Measurements from ENCODE around the gene DOCK3. TPM values are rescaled to one million over a fixed set of nuclear protein-coding genes. Genes with fewer than 3 reads are reported as not detected.
A peak's percentile ranks its signal among the peaks of the same experiment; 100 is the strongest.

Gene DOCK3
- total and polyA plus RNA-seq, 2 of the 4 experiments (the other 2 are of a cell fraction): under 0.01 to 0.12 TPM

- WGBS, 2 experiments (ENCODE audit: extremely low coverage in 2 of 2, insufficient read length in 1 of 2): no CpG with 5 or more reads among the region's 3 CpGs
- Histone ChIP-seq H3K27me3 (ENCODE audit: control insufficient read depth, insufficient read depth, low read length) (peaks cover 3% of the 10 kb centered on the region; the same call in 1 of the 2 replicates), H2BK5ac (ENCODE audit: low read depth, low read length, poor library complexity, severe bottlenecking) (no peak overlapping the region), H4K8ac (ENCODE audit: low read depth in 2 of 2, low read length in 2 of 2) (no peak overlapping the region), H3K79me1 (ENCODE audit: low read depth in 1 of 2, low read length in 2 of 2) (no peaks in the 10 kb centered on the region), H3K4ac (ENCODE audit: low read depth, low read length) (no peak overlapping the region), H4K91ac (ENCODE audit: insufficient read depth, low read depth, low read length) (no peak overlapping the region), H3K23ac (ENCODE audit: low read depth, low read length) (no peak overlapping the region), H3K4me3 (ENCODE audit: insufficient read depth, low read depth, low read length) (no peak overlapping the region), H4K20me1 (ENCODE audit: insufficient read depth, low read length) (no peaks in the 10 kb centered on the region; the same call in 1 of the 2 replicates), H3K4me1 (ENCODE audit: control insufficient read depth, insufficient read depth, low read length) (no peaks in the 10 kb centered on the region), H3K9me3 (ENCODE audit: control insufficient read depth, insufficient read depth, low read length) (no peaks in the 10 kb centered on the region), H3K14ac (replicated peaks; ENCODE audit: low read depth, low read length) (no peak overlapping the region), H2AFZ (replicated peaks; ENCODE audit: low read length, poor library complexity) (no peak overlapping the region), H4K5ac (ENCODE audit: low read depth, low read length) (no peak overlapping the region), H2BK20ac (ENCODE audit: low read depth, low read length) (no peak overlapping the region), H3K27ac (ENCODE audit: insufficient read depth, low read length) (no peak overlapping the region), H3K9ac (ENCODE audit: low read depth, low read length) (no peak overlapping the region), H3K56ac (ENCODE audit: extremely low read depth, insufficient read depth, low read length) (no peak overlapping the region), H3K4me2 (ENCODE audit: low read depth, low read length) (no peak overlapping the region), H2AK5ac (ENCODE audit: low read depth, low read length) (no peak overlapping the region), H3K36me3 (ENCODE audit: control insufficient read depth, insufficient read depth, low read length) (no peaks in the 10 kb centered on the region), H2AK9ac (replicated peaks; ENCODE audit: low read depth, low read length, poor library complexity) (no peak overlapping the region), H2BK120ac (ENCODE audit: low read depth, low read length) (no peak overlapping the region), H2BK15ac (ENCODE audit: low read depth, low read length) (no peak overlapping the region), H3K18ac (ENCODE audit: low read depth, low read length) (no peak overlapping the region), H3K9me1 (ENCODE audit: insufficient read depth, low read length) (no peaks in the 10 kb centered on the region)
- intact Hi-C loops (cut with micrococcal nuclease): no loop called here
- dilution Hi-C loops (cut with HindIII; ENCODE audit: low sequenced_read_pairs, unreplicated experiment): no loop called here
- DNase-seq: peak; percentile 13
- in situ Hi-C loops (cut with MboI; ENCODE audit: low sequenced_read_pairs): no loop called here
- TF ChIP-seq CHD1 (IDR thresholded peaks at IDR 0.05; ENCODE audit: low read depth, low read length): no peak
- no peak for TF ChIP-seq FOS (IDR thresholded peaks at IDR 0.05; ENCODE audit: low read depth, low read length)
- TF ChIP-seq RCOR1 (IDR thresholded peaks at IDR 0.05; ENCODE audit: insufficient replicate concordance, low read length): no peak
- no peak for TF ChIP-seq SMC3 (IDR thresholded peaks at IDR 0.05; ENCODE audit: low read depth, low read length)
- TF ChIP-seq MXI1 (IDR thresholded peaks at IDR 0.05; ENCODE audit: borderline replicate concordance, low read depth, low read length): no peak
- TF ChIP-seq RAD21 (IDR thresholded peaks at IDR 0.05; ENCODE audit: low read length): no peak
- BruUV-seq (replicated peaks): no TSS peak
- POLR2A ChIA-PET (ENCODE audit: unreplicated experiment): no interaction called here
- ATAC-seq (ENCODE audit: low read depth): no peak
- CTCF ChIA-PET: no interaction called here
Observed at GRCh38 chr3:50655009-50655830, 19.5 kb upstream of the DOCK3 start.

Measured in IMR-90 (cell line).